Right renal cortex interstitium (tissue), 3 donors: ENCODE measurements around the gene BCAT1. TPM values are rescaled to one million over a fixed set of nuclear protein-coding genes. Genes with fewer than 3 reads are reported as not detected.
"Not testable (repeated sequence)": the region's sequence is repeated elsewhere in the genome, so short reads cannot be mapped to it uniquely, and the experiment has no call there.

Source experiments
- DNase-seq, 3 donors: peaks; one replicate each; pipeline ENCODE4 v3.0.0-alpha.2; 2013; ENCODE audit warnings: low read depth in 3 of 3, low spot score in 2 of 3
- polyA plus RNA-seq, 3 donors: library from polyadenylated mRNA; unstranded; fragments of 120-200 nt; gene quantifications; one replicate each; pipeline ENCODE4 v1.2.1, GENCODE V29; 2013; ENCODE audit not compliant: insufficient read length in 3 of 3

The BCAT1 gene
- polyA plus RNA-seq, 3 donors: 56.2 to 60.0 (median 57.3) TPM

- not testable (repeated sequence) for DNase-seq
Measured at GRCh38 chr12:24928533-24929306, 20.2 kb downstream of the BCAT1 start.

- no peak for DNase-seq
Measured at GRCh38 chr12:24928131-24928530, 20.8 kb downstream of the BCAT1 start.

GRCh38 chr12:24926080-24926479 is 22.8 kb downstream of the BCAT1 start:
- not testable (repeated sequence) for DNase-seq

- DNase-seq: no peak
Measured at GRCh38 chr12:24922090-24922489, 26.8 kb downstream of the BCAT1 start.

- no peak for DNase-seq
Measured at GRCh38 chr12:24921251-24922038, 27.5 kb downstream of the BCAT1 start.

GRCh38 chr12:24920141-24920540 is 28.8 kb downstream of the BCAT1 start:
- DNase-seq: no peak

- no peak for DNase-seq
Measured at GRCh38 chr12:24919346-24920001, 29.4 kb downstream of the BCAT1 start.

- no peak for DNase-seq
Measured at GRCh38 chr12:24918596-24918995, 30.3 kb downstream of the BCAT1 start.

GRCh38 chr12:24915501-24915900 is 33.4 kb downstream of the BCAT1 start:
- DNase-seq: no peak

GRCh38 chr12:24913953-24914352 is 34.9 kb downstream of the BCAT1 start:
- DNase-seq: no peak

- DNase-seq: no peak
Measured at GRCh38 chr12:24913130-24913529, 35.8 kb downstream of the BCAT1 start.

GRCh38 chr12:24911271-24911791 is 37.6 kb downstream of the BCAT1 start:
- DNase-seq: no peak

GRCh38 chr12:24910192-24910591 is 38.7 kb downstream of the BCAT1 start:
- DNase-seq: not testable (repeated sequence)

- DNase-seq: no peak
Measured at GRCh38 chr12:24909667-24910066, 39.2 kb downstream of the BCAT1 start.

GRCh38 chr12:24907464-24907863 is 41.4 kb downstream of the BCAT1 start:
- DNase-seq: no peak

- no peak for DNase-seq
Measured at GRCh38 chr12:24906141-24906540, 42.8 kb downstream of the BCAT1 start.

- DNase-seq: no peak
Measured at GRCh38 chr12:24905431-24905830, 43.5 kb downstream of the BCAT1 start.

GRCh38 chr12:24904871-24905270 is 44.0 kb downstream of the BCAT1 start:
- DNase-seq: no peak

GRCh38 chr12:24903329-24904088 is 45.4 kb downstream of the BCAT1 start:
- no peak for DNase-seq

- no peak for DNase-seq
Measured at GRCh38 chr12:24902511-24903328, 46.2 kb downstream of the BCAT1 start.
